Upper lobe of left lung (tissue), 4 donors: ENCODE measurements around the gene ANKRD13D.

Experiments
- EP300 ChIP-seq, 4 donors: sonication (generic); formaldehyde crosslinking; IDR thresholded peaks; one replicate each; pipeline ENCODE4 v1.5.1; 2017; ENCODE audit warnings: antibody characterized with exemption in 4 of 4, control low read depth in 2 of 4
- TF ChIP-seq, protein P1 (sequence below), 6 experiments: fragments of 450-650 bp in 4 of 6; fragments of 200-600 bp in 2 of 6; sonication (generic) in 2 of 6; IDR thresholded peaks; one replicate each; pipeline ENCODE4 v1.5.1; 2016 to 2019; ENCODE audit warnings: antibody characterized with exemption in 6 of 6

DNA sequence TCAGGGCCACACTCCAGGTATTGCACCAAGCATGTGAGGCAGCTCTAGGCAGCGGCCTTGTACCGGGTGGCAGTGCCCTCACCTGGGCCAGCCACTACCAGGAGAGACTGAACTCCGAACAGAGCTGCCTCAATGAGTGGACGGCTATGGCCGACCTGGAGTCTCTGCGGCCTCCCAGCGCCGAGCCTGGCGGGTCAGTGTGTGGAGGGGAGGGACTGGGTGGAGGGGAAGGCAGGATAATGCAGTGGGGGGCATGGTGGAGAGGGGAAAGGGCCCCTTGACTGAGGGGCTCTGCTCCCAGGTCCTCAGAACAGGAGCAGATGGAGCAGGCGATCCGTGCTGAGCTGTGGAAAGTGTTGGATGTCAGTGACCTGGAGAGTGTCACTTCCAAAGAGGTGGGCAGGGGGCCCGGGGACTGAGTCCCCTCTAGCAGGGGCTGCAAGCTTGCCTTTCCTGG, 18.5 kb downstream of the ANKRD13D start:
- TF ChIP-seq EP300 (IDR thresholded peaks at IDR 0.05) = no peak
- TF ChIP-seq, protein P1, sequence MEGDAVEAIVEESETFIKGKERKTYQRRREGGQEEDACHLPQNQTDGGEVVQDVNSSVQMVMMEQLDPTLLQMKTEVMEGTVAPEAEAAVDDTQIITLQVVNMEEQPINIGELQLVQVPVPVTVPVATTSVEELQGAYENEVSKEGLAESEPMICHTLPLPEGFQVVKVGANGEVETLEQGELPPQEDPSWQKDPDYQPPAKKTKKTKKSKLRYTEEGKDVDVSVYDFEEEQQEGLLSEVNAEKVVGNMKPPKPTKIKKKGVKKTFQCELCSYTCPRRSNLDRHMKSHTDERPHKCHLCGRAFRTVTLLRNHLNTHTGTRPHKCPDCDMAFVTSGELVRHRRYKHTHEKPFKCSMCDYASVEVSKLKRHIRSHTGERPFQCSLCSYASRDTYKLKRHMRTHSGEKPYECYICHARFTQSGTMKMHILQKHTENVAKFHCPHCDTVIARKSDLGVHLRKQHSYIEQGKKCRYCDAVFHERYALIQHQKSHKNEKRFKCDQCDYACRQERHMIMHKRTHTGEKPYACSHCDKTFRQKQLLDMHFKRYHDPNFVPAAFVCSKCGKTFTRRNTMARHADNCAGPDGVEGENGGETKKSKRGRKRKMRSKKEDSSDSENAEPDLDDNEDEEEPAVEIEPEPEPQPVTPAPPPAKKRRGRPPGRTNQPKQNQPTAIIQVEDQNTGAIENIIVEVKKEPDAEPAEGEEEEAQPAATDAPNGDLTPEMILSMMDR (IDR thresholded peaks at IDR 0.05) = no peak
